ENCODE measurements around the gene YTHDF1.
"Not testable (repeated sequence)": the region's sequence is repeated elsewhere in the genome, so short reads cannot be mapped to it uniquely, and the experiment has no call there.

The YTHDF1 gene

GRCh38 chr20:63163596-63164483, 52.1 kb downstream of the YTHDF1 start:
- TF ChIP-seq YY1 (IDR thresholded peaks at IDR 0.05; ENCODE audit: insufficient read depth, insufficient read length) (no peak), SUZ12 (IDR thresholded peaks at IDR 0.05; ENCODE audit: extremely low read depth, insufficient read depth, insufficient read length) (no peak), ZNF274 (IDR thresholded peaks at IDR 0.05; ENCODE audit: low read depth, low read length) (no peak)
- Histone ChIP-seq H3K9me3 (ENCODE audit: insufficient read depth, low read length) (no peaks in the 10 kb centered on the region), H3K9ac (ENCODE audit: insufficient read length, low read depth) (no peak overlapping the region), H3K36me3 (ENCODE audit: insufficient read depth, insufficient read length, low read length) (no peaks in the 10 kb centered on the region), H3K4me1 (ENCODE audit: insufficient read depth, insufficient read length) (peaks cover 12% of the 10 kb centered on the region), H3K27me3 (ENCODE audit: insufficient read depth, insufficient read length) (peaks cover 4% of the 10 kb centered on the region), H3K4me3 (ENCODE audit: insufficient read length, low read depth) (no peak overlapping the region)
- no peak for DNase-seq (ENCODE audit: low read depth, low spot score)

GRCh38 chr20:63163171-63163570, 52.8 kb downstream of the YTHDF1 start:
- Histone ChIP-seq H3K4me3 (ENCODE audit: insufficient read length, low read depth) (no peak overlapping the region), H3K9me3 (ENCODE audit: insufficient read depth, low read length) (no peaks in the 10 kb centered on the region), H3K27me3 (ENCODE audit: insufficient read depth, insufficient read length) (peaks cover under 1% of the 10 kb centered on the region), H3K36me3 (ENCODE audit: insufficient read depth, insufficient read length, low read length) (no peaks in the 10 kb centered on the region), H3K9ac (ENCODE audit: insufficient read length, low read depth) (no peak overlapping the region), H3K4me1 (ENCODE audit: insufficient read depth, insufficient read length) (peaks cover 11% of the 10 kb centered on the region)
- TF ChIP-seq YY1 (IDR thresholded peaks at IDR 0.05; ENCODE audit: insufficient read depth, insufficient read length), result no peak
- no peak for TF ChIP-seq ZNF274 (IDR thresholded peaks at IDR 0.05; ENCODE audit: low read depth, low read length)
- no peak for TF ChIP-seq SUZ12 (IDR thresholded peaks at IDR 0.05; ENCODE audit: extremely low read depth, insufficient read depth, insufficient read length)
- no peak for DNase-seq (ENCODE audit: low read depth, low spot score)

GRCh38 chr20:63162206-63162795, 53.6 kb downstream of the YTHDF1 start:
- no peak for TF ChIP-seq SUZ12 (IDR thresholded peaks at IDR 0.05; ENCODE audit: extremely low read depth, insufficient read depth, insufficient read length)
- TF ChIP-seq YY1 (IDR thresholded peaks at IDR 0.05; ENCODE audit: insufficient read depth, insufficient read length), result no peak
- no peak for TF ChIP-seq ZNF274 (IDR thresholded peaks at IDR 0.05; ENCODE audit: low read depth, low read length)
- Histone ChIP-seq H3K4me3 (ENCODE audit: insufficient read length, low read depth) (no peak overlapping the region), H3K36me3 (ENCODE audit: insufficient read depth, insufficient read length, low read length) (no peaks in the 10 kb centered on the region), H3K9me3 (ENCODE audit: insufficient read depth, low read length) (no peaks in the 10 kb centered on the region), H3K27me3 (ENCODE audit: insufficient read depth, insufficient read length) (no peaks in the 10 kb centered on the region), H3K4me1 (ENCODE audit: insufficient read depth, insufficient read length) (peaks cover 8% of the 10 kb centered on the region), H3K9ac (ENCODE audit: insufficient read length, low read depth) (no peak overlapping the region)
- no peak for DNase-seq (ENCODE audit: low read depth, low spot score)

- H3K27me3 ChIP-seq (ENCODE audit: insufficient read depth, insufficient read length), result no peaks in the 10 kb centered on the region
- H3K4me1 ChIP-seq (ENCODE audit: insufficient read depth, insufficient read length), result peaks cover 8% of the 10 kb centered on the region
- no peak overlapping the region for H3K4me3 ChIP-seq (ENCODE audit: insufficient read length, low read depth)
- no peaks in the 10 kb centered on the region for H3K36me3 ChIP-seq (ENCODE audit: insufficient read depth, insufficient read length, low read length)
- TF ChIP-seq YY1 (IDR thresholded peaks at IDR 0.05; ENCODE audit: insufficient read depth, insufficient read length) (no peak), ZNF274 (IDR thresholded peaks at IDR 0.05; ENCODE audit: low read depth, low read length) (no peak), SUZ12 (IDR thresholded peaks at IDR 0.05; ENCODE audit: extremely low read depth, insufficient read depth, insufficient read length) (no peak)
- no peaks in the 10 kb centered on the region for H3K9me3 ChIP-seq (ENCODE audit: insufficient read depth, low read length)
- DNase-seq (ENCODE audit: low read depth, low spot score), result no peak
- no peak overlapping the region for H3K9ac ChIP-seq (ENCODE audit: insufficient read length, low read depth)
Measured at GRCh38 chr20:63161176-63161651, 54.7 kb downstream of the YTHDF1 start.

- Histone ChIP-seq H3K9me3 (ENCODE audit: insufficient read depth, low read length) (no peaks in the 10 kb centered on the region), H3K4me3 (ENCODE audit: insufficient read length, low read depth) (no peak overlapping the region), H3K36me3 (ENCODE audit: insufficient read depth, insufficient read length, low read length) (no peaks in the 10 kb centered on the region), H3K4me1 (ENCODE audit: insufficient read depth, insufficient read length) (peaks cover 8% of the 10 kb centered on the region), H3K27me3 (ENCODE audit: insufficient read depth, insufficient read length) (no peaks in the 10 kb centered on the region), H3K9ac (ENCODE audit: insufficient read length, low read depth) (no peak overlapping the region)
- no peak for TF ChIP-seq YY1 (IDR thresholded peaks at IDR 0.05; ENCODE audit: insufficient read depth, insufficient read length)
- TF ChIP-seq SUZ12 (IDR thresholded peaks at IDR 0.05; ENCODE audit: extremely low read depth, insufficient read depth, insufficient read length), result no peak
- no peak for TF ChIP-seq ZNF274 (IDR thresholded peaks at IDR 0.05; ENCODE audit: low read depth, low read length)
- DNase-seq (ENCODE audit: low read depth, low spot score), result no peak
Measured at GRCh38 chr20:63160641-63161175, 55.2 kb downstream of the YTHDF1 start.

- H3K27me3 ChIP-seq (ENCODE audit: insufficient read depth, insufficient read length), result no peaks in the 10 kb centered on the region
- no peaks in the 10 kb centered on the region for H3K9me3 ChIP-seq (ENCODE audit: insufficient read depth, low read length)
- H3K9ac ChIP-seq (ENCODE audit: insufficient read length, low read depth), result no peak overlapping the region
- H3K36me3 ChIP-seq (ENCODE audit: insufficient read depth, insufficient read length, low read length), result no peaks in the 10 kb centered on the region
- H3K4me1 ChIP-seq (ENCODE audit: insufficient read depth, insufficient read length), result peaks cover 13% of the 10 kb centered on the region
- H3K4me3 ChIP-seq (ENCODE audit: insufficient read length, low read depth), result no peak overlapping the region
- TF ChIP-seq YY1 (IDR thresholded peaks at IDR 0.05; ENCODE audit: insufficient read depth, insufficient read length) (no peak), ZNF274 (IDR thresholded peaks at IDR 0.05; ENCODE audit: low read depth, low read length) (no peak), SUZ12 (IDR thresholded peaks at IDR 0.05; ENCODE audit: extremely low read depth, insufficient read depth, insufficient read length) (no peak)
- no peak for DNase-seq (ENCODE audit: low read depth, low spot score)
Measured at GRCh38 chr20:63159826-63160640, 55.9 kb downstream of the YTHDF1 start.

GRCh38 chr20:63159251-63159650, 56.7 kb downstream of the YTHDF1 start:
- not testable (repeated sequence) for H3K27me3 ChIP-seq (ENCODE audit: insufficient read depth, insufficient read length); H3K9ac ChIP-seq (ENCODE audit: insufficient read length, low read depth)
- peaks cover 13% of the 10 kb centered on the region for H3K4me1 ChIP-seq (ENCODE audit: insufficient read depth, insufficient read length)

More at GRCh38 chr20:63159251-63159650, 56.7 kb downstream of the YTHDF1 start:
- not testable (repeated sequence) for H3K9me3 ChIP-seq (ENCODE audit: insufficient read depth, low read length); H3K4me3 ChIP-seq (ENCODE audit: insufficient read length, low read depth); DNase-seq (ENCODE audit: low read depth, low spot score); H3K36me3 ChIP-seq (ENCODE audit: insufficient read depth, insufficient read length, low read length)

All from NT2/D1 (cell line).